Right atrium auricular region (tissue), 2 donors: Measurements from ENCODE around the gene PMF1. TPM values are rescaled to one million over a fixed set of nuclear protein-coding genes. Genes with fewer than 3 reads are reported as not detected.

Experiments
- DNase-seq: peaks from one replicate; pipeline ENCODE4 v3.0.0-alpha.2; 2019; ENCODE audit warnings: low spot score
- H3K27ac ChIP-seq, 2 donors: fragments of 200-600 bp; sonication (generic); 1 replicate in 1 of 2; 2 replicates in 1 of 2; pipeline ENCODE4 v1.5.1; 2016 to 2019
- H3K27me3 ChIP-seq, 2 donors: fragments of 200-600 bp; sonication (generic); one replicate each; pipeline versions ENCODE4 v1.5.1 to v1.6.0; 2017 to 2019
- H3K36me3 ChIP-seq: fragments of 200-600 bp; sonication (generic); one replicate; pipeline ENCODE4 v1.5.1; 2016
- H3K4me1 ChIP-seq, 2 donors: fragments of 200-600 bp; sonication (generic); one replicate each; pipeline versions ENCODE4 v1.5.1 to v1.6.0; 2017 to 2019
- H3K4me3 ChIP-seq, 2 donors: fragments of 200-600 bp; sonication (generic); 1 replicate in 1 of 2; 2 replicates in 1 of 2; pipeline ENCODE4 v1.5.1; 2017 to 2019; ENCODE audit warnings: mild to moderate bottlenecking in 1 of 2, moderate library complexity in 1 of 2
- H3K9me3 ChIP-seq, 2 donors: fragments of 200-600 bp; sonication (generic); one replicate each; pipeline ENCODE4 v1.5.1; 2019
- total RNA-seq, 2 donors: library from RNA; depleted of rRNA; stranded (reverse); fragments of >200 nt; gene quantifications; one replicate each; pipeline ENCODE4 v1.1.0, GENCODE V29; 2016
- TF ChIP-seq, protein P1 (sequence below), 2 donors: fragments of 200-600 bp; sonication (generic); IDR thresholded peaks; one replicate each; pipeline ENCODE4 v1.5.1; 2019; ENCODE audit warnings: antibody characterized with exemption in 2 of 2

Gene PMF1
- total RNA-seq, 2 donors from 2014 or later: 81.8 to 88.3 TPM

DNA sequence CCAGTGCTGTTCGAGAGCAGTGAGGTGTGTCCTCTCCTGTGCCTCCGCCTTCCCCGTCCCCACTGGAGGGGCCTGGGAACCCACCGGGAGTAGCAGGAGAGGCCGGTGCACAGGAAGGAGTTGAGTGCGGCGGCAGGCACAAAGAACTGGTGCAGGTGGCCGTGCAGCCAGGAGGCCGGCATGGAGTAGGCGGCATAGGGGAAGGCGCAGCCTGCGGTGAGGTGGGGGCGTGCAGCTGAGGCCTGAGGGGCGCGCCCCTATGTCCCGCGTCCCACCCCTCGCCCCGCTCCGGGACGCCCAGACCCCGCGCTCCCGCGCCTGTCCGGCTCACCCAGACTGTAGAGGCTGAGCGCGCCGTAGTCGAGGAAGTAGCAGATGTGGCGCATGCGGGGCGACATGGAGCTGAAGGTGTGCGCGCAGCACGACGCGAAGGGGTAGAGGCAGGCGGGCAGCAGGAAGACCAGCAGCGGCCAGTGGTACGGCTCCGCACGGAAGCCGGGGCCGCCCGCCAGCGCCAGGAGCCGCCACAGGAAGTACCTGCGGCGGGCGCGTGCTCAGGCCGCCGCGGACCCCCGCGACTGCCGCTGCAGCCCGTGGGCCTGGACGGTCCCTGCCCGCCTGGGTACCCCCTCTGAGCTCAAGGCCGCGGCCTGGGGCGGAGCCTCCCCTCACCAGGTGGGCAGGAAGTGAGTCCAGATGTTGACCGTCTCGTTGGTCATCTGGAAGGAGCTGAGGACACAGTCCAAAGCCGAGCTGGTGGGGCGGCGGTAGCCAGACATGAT is 32.8 kb downstream of the PMF1 start:
- DNase-seq: no peak
- Histone ChIP-seq H3K27me3 (no peaks in the 10 kb centered on the region), H3K4me3 (peak overlapping the region in 1 of 2 donors; percentile 33)

DNA sequence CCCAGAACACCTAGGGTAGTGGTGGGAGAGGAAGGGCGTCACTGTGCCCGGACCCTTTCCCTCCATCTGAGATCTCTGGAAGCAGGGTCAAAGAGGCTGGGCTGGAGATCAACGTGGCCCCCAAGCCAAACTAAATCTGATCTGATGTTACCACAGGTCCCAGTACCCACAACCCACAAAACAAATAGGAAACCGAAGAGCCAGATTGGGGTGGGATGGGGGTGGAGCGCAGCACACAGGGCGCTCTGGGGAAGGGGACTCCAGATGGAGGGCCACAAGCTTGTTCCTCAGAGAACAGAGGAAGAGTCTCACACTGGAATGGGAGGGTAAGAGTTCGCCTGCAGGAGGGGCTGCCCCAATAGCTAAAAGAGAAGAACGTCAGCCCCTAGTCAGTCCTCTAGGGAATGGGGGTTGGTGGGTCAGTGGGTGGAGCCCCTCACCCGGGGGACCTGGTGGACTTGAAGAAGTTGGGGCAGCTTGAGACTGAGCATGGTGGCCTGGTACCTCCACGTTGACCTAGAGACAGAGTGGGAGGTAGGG is 33.5 kb downstream of the PMF1 start:
- no peak for DNase-seq
- no peak overlapping the region for H3K27ac ChIP-seq
- peaks cover 22% of the 10 kb centered on the region for H3K36me3 ChIP-seq
- no peaks in the 10 kb centered on the region for H3K27me3 ChIP-seq
- H3K4me3 ChIP-seq: peak overlapping the region in 1 of 2 donors; percentile 33
- TF ChIP-seq, protein P1, sequence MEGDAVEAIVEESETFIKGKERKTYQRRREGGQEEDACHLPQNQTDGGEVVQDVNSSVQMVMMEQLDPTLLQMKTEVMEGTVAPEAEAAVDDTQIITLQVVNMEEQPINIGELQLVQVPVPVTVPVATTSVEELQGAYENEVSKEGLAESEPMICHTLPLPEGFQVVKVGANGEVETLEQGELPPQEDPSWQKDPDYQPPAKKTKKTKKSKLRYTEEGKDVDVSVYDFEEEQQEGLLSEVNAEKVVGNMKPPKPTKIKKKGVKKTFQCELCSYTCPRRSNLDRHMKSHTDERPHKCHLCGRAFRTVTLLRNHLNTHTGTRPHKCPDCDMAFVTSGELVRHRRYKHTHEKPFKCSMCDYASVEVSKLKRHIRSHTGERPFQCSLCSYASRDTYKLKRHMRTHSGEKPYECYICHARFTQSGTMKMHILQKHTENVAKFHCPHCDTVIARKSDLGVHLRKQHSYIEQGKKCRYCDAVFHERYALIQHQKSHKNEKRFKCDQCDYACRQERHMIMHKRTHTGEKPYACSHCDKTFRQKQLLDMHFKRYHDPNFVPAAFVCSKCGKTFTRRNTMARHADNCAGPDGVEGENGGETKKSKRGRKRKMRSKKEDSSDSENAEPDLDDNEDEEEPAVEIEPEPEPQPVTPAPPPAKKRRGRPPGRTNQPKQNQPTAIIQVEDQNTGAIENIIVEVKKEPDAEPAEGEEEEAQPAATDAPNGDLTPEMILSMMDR (IDR thresholded peaks at IDR 0.05): no peak
- H3K9me3 ChIP-seq: no peaks in the 10 kb centered on the region
- peaks cover 0 to 49% of the 10 kb centered on the region in 2 donors for H3K4me1 ChIP-seq

More for the DNA sequence above, 32.8 kb downstream of the PMF1 start:
- TF ChIP-seq, protein P1 (IDR thresholded peaks at IDR 0.05): no peak
- Histone ChIP-seq H3K27ac (no peak overlapping the region), H3K36me3 (peaks cover 15% of the 10 kb centered on the region), H3K4me1 (peaks cover 0 to 43% of the 10 kb centered on the region in 2 donors), H3K9me3 (no peaks in the 10 kb centered on the region)

- TF ChIP-seq, protein P1 (IDR thresholded peaks at IDR 0.05): no peak
- H3K27me3 ChIP-seq: no peaks in the 10 kb centered on the region
- H3K4me1 ChIP-seq: peaks cover 0 to 49% of the 10 kb centered on the region in 2 donors
- H3K36me3 ChIP-seq: peaks cover 28% of the 10 kb centered on the region
- H3K27ac ChIP-seq: no peak overlapping the region
- no peak for DNase-seq
- no peak overlapping the region for H3K4me3 ChIP-seq
- H3K9me3 ChIP-seq: no peaks in the 10 kb centered on the region
Observed at GRCh38 chr1:156246781-156247459, 34.1 kb downstream of the PMF1 start.

DNA sequence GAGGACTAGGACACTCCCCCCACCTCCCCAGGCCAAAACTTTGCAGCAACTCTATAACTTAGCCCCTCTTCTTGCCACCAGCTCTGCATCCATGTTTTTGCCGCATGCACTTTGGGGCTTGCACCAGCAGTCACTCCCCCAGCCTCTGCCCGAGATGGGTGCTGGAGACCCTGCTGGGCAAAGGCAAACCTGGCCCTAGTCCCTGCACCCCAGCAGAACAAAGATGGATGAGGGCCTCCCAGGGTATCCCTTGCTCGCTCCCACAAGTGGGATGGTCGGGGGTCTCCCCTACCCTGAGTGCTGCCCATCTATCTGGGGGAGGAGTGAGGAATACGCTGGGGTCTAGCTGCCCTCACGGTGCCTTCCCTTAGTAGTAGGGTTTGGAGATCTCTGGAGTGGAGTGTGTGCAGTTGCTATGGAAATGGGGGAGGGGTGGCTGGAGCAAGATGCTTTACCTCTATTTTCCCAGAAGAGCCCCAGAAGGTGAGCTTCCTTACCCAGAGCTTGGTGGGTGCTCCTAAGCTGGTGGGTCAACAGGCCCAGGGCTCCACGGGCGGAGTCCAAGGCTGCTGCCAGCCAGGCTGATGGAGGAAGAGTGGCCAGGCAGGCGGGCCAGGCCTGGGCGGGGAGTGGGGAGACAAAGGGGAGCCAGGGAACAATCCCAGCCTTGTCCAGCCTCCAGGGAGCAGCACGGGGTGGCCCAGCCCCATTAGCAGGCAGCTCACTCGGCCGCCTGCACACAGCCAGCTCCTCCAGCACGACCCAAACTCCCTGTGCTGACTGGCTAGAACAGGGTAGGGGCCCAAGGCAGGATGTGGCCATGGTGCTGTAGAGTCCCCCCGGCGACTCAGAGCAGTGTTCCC is 34.9 kb downstream of the PMF1 start, which contains the start of gene PAQR6:
Gene PAQR6 (minus strand): TSS at position 597 of the 863 bp plus-strand sequence. CDS start 1,325 bp downstream, outside the sequence.
- Histone ChIP-seq H3K4me3 (no peak within 1 kb of the TSS), H3K4me1 (peaks cover 0 to 49% of the 10 kb centered on the region in 2 donors), H3K36me3 (peaks cover 36% of the 10 kb centered on the region), H3K27ac (no peak within 1 kb of the TSS), H3K27me3 (no peaks in the 10 kb centered on the region), H3K9me3 (no peaks in the 10 kb centered on the region)
- no peak for DNase-seq
- TF ChIP-seq, protein P1 (IDR thresholded peaks at IDR 0.05): no peak

- H3K9me3 ChIP-seq: no peaks in the 10 kb centered on the region
- TF ChIP-seq, protein P1 (IDR thresholded peaks at IDR 0.05): no peak
- H3K27me3 ChIP-seq: no peaks in the 10 kb centered on the region
- H3K4me3 ChIP-seq: no peak overlapping the region
- H3K36me3 ChIP-seq: peaks cover 42% of the 10 kb centered on the region
- peaks cover 0 to 49% of the 10 kb centered on the region in 2 donors for H3K4me1 ChIP-seq
- no peak for DNase-seq
- no peak overlapping the region for H3K27ac ChIP-seq
Observed at GRCh38 chr1:156248323-156248683, 35.5 kb downstream of the PMF1 start.
